Ovary (tissue), 9 donors: Measurements from ENCODE around the gene ZNF556. TPM values are rescaled to one million over a fixed set of nuclear protein-coding genes. Genes with fewer than 3 reads are reported as not detected.

ENCODE experiments used
- DNase-seq, 5 donors: peaks; one replicate each; pipeline ENCODE4 v3.0.0-alpha.2; 2019 to 2020
- H3K27ac ChIP-seq, 2 donors: fragments of 200-600 bp; one replicate each; pipeline versions ENCODE4 v1.5.1 to v1.8.0; 2019 to 2022
- H3K27me3 ChIP-seq: fragments of 200-600 bp; one replicate; pipeline ENCODE4 v1.8.0; 2022
- H3K36me3 ChIP-seq: fragments of 200-600 bp; sonication (generic); one replicate; pipeline ENCODE4 v1.5.1; 2019
- H3K4me1 ChIP-seq: one replicate; pipeline ENCODE4 v1.8.1; 2013; ENCODE audit warnings: mild to moderate bottlenecking, moderate library complexity; ENCODE audit not compliant: insufficient read depth
- H3K4me3 ChIP-seq: fragments of 200-600 bp; sonication (generic); one replicate; pipeline ENCODE4 v1.5.1; 2017
- H3K9me3 ChIP-seq, 2 donors: fragments of 200-600 bp in 1 of 2; sonication (generic) in 1 of 2; one replicate each; pipeline versions ENCODE4 v1.5.1 to v1.8.1; 2013 to 2019; ENCODE audit warnings: mild to moderate bottlenecking in 1 of 2, moderate library complexity in 1 of 2
- EP300 ChIP-seq: sonication (generic); formaldehyde crosslinking; IDR thresholded peaks from one replicate; pipeline ENCODE4 v1.6.1; 2017; ENCODE audit warnings: antibody characterized with exemption
- POLR2A ChIP-seq: fragments of 450-650 bp; IDR thresholded peaks from one replicate; pipeline ENCODE4 v1.6.1; 2017; ENCODE audit warnings: antibody characterized with exemption, mild to moderate bottlenecking, moderate library complexity
- WGBS, 3 donors: extraction: QIAGEN DNeasy Blood & Tissue Kit in 1 of 3; methylation state at CpG; one replicate each; pipeline versions ENCODE4 v1.1.5 to v1.1.7; 2013 to 2017; 5-methylcytosine and 5-hydroxymethylcytosine counted together
- intact Hi-C, 4 donors: fragments of 100-400 bp; cut with DNase I; formaldehyde crosslinking; loops; one replicate each; pipeline versions ENCODE4 v1.11.0 to v1.15.1; 2022 to 2023
- polyA plus RNA-seq, 2 donors: library from polyadenylated mRNA; stranded (reverse); fragments of 200-250 nt in 1 of 2; fragments of 350-450 nt in 1 of 2; fragmentation: Illumina TruSeq in 1 of 2; extraction: RNeasy Lipid Tissue Mini Kit (QIAGEN cat#74804) in 1 of 2; gene quantifications; one replicate each; pipeline ENCODE4 v1.2.3, GENCODE V29; 2013 to 2014
- total RNA-seq, 7 donors: library from RNA; depleted of rRNA in 2 of 7; stranded (reverse); fragments of >200 nt in 2 of 7; fragmentation: NEBNext Ultra II Directional in 3 of 7; extraction: Animal tissue kit (Norgen Biotek cat#: 25700) in 3 of 7; gene quantifications; one replicate each; pipeline versions ENCODE4 v1.1.0 to v1.2.4, GENCODE V29; 2016 to 2023
- TF ChIP-seq, protein P1 (sequence below), 3 donors: fragments of 450-650 bp in 2 of 3; fragments of 200-600 bp in 1 of 3; IDR thresholded peaks; one replicate each; pipeline versions ENCODE4 v1.5.1 to v1.8.0; 2016 to 2022; ENCODE audit warnings: antibody characterized with exemption in 3 of 3, mild to moderate bottlenecking in 1 of 3
- donor health status: DM: no; HTN: no; CAD: no; lungs with moderate emphysema.
- donor health status: DM: no; HTN: no; CAD: no.
- donor health status: Bipolar disorder and iron deficiency.
- donor health status: DM: yes; HTN: yes; CAD: no.
- donor health status: DM: no; HTN: no; CAD: no.
- donor health status: DM: yes; HTN: yes; CAD: no.

ZNF556 gene
- total and polyA plus RNA-seq, 9 donors = 2.8 to 9.0 (median 6.7) TPM

DNA sequence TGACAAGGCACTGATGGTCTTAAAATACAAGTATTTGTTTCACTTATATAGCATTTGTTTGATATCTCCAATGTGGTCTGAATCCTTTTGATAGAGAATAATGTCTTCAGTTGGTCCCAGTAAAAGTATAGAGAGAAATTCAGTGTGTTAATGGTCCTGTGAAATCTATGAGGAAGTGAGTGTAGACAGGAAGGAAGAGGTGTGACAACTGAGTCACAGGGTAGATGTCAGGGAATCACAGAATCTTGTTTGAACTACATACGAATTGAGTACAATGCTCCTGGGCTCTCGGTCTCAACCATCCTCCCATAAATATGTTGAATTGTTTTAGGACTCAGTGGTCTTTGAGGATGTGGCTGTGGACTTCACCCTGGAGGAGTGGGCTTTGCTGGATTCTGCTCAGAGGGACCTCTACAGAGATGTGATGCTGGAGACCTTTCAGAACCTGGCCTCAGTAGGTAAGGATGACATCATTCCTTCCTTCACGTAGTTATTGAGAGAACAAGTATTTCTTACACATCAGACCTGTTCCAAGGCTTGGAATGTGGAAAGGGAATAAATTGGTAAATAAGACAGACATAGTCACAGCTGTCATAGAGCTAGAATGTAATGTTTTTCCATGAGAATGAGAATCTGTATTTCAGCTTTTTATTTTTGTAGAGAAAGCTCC is 16.7 kb upstream of the ZNF556 start:
- 90 to 94% (median 94%) methylated on average over 3 of the region's 3 CpGs for WGBS, 3 donors

DNA sequence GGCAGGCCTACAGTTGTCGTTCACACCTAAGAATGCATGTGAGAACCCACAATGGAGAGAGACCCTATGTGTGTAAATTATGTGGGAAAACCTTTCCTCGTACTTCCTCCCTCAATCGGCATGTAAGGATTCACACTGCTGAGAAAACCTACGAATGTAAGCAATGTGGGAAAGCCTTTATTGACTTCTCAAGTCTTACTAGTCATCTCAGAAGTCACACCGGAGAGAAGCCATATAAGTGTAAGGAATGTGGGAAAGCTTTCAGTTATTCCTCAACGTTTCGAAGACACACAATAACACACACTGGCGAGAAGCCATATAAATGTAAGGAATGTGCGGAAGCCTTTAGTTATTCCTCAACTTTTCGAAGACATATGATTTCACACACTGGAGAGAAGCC is 14.5 kb upstream of the ZNF556 start:
- intact Hi-C loops = no loop called here
- no peak overlapping the region for H3K27ac ChIP-seq
- H3K36me3 ChIP-seq = peaks cover 4% of the 10 kb centered on the region
- WGBS, 3 donors = 98 to 99% (median 98%) methylated on average over 10 of the region's 10 CpGs
- no peak for DNase-seq
- no peaks in the 10 kb centered on the region for H3K4me1 ChIP-seq
- no peaks in the 10 kb centered on the region for H3K27me3 ChIP-seq
- H3K4me3 ChIP-seq = no peak overlapping the region
- TF ChIP-seq EP300 (no peak), POLR2A (no peak)
- TF ChIP-seq, protein P1, sequence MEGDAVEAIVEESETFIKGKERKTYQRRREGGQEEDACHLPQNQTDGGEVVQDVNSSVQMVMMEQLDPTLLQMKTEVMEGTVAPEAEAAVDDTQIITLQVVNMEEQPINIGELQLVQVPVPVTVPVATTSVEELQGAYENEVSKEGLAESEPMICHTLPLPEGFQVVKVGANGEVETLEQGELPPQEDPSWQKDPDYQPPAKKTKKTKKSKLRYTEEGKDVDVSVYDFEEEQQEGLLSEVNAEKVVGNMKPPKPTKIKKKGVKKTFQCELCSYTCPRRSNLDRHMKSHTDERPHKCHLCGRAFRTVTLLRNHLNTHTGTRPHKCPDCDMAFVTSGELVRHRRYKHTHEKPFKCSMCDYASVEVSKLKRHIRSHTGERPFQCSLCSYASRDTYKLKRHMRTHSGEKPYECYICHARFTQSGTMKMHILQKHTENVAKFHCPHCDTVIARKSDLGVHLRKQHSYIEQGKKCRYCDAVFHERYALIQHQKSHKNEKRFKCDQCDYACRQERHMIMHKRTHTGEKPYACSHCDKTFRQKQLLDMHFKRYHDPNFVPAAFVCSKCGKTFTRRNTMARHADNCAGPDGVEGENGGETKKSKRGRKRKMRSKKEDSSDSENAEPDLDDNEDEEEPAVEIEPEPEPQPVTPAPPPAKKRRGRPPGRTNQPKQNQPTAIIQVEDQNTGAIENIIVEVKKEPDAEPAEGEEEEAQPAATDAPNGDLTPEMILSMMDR (IDR thresholded peaks at IDR 0.05) = no peak
- peaks cover 0 to 50% of the 10 kb centered on the region in 2 donors for H3K9me3 ChIP-seq

More for the DNA sequence above, 16.7 kb upstream of the ZNF556 start:
- Histone ChIP-seq H3K9me3 (peaks cover 0 to 61% of the 10 kb centered on the region in 2 donors), H3K27me3 (no peaks in the 10 kb centered on the region), H3K4me3 (no peak overlapping the region), H3K4me1 (no peaks in the 10 kb centered on the region), H3K27ac (no peak overlapping the region), H3K36me3 (peaks cover 4% of the 10 kb centered on the region)
- intact Hi-C loops = no loop called here
- TF ChIP-seq, protein P1 (IDR thresholded peaks at IDR 0.05) = no peak
- no peak for TF ChIP-seq EP300
- TF ChIP-seq POLR2A = no peak
- no peak for DNase-seq

DNA sequence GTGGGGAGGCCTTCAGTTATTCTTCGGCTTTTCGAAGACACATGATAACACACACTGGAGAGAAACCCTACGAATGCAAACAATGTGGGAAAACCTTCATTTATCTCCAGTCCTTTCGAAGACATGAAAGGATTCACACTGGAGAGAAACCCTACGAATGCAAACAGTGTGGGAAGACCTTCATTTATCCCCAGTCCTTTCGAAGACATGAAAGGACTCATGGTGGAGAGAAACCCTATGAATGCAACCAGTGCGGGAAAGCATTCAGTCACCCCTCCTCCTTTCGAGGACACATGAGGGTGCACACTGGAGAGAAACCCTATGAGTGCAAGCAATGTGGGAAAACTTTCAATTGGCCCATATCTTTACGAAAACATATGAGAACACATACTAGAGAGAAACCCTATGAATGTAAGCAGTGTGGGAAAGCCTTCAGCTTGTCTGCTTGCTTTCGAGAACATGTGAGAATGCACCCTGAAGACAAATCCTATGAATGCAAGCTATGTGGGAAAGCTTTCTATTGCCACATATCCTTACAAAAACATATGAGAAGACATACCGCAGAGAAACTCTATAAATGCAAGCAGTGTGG is 14.0 kb upstream of the ZNF556 start:
- no peaks in the 10 kb centered on the region for H3K27me3 ChIP-seq
- H3K9me3 ChIP-seq = peaks cover 0 to 50% of the 10 kb centered on the region in 2 donors
- 97 to 98% (median 98%) methylated on average over 11 of the region's 11 CpGs for WGBS, 3 donors
- H3K36me3 ChIP-seq = peaks cover 4% of the 10 kb centered on the region
- intact Hi-C loops = no loop called here
- no peak for DNase-seq
- no peak overlapping the region for H3K27ac ChIP-seq
- no peaks in the 10 kb centered on the region for H3K4me1 ChIP-seq
- no peak overlapping the region for H3K4me3 ChIP-seq
- TF ChIP-seq EP300 (no peak), POLR2A (no peak)
- TF ChIP-seq, protein P1 (IDR thresholded peaks at IDR 0.05) = no peak

DNA sequence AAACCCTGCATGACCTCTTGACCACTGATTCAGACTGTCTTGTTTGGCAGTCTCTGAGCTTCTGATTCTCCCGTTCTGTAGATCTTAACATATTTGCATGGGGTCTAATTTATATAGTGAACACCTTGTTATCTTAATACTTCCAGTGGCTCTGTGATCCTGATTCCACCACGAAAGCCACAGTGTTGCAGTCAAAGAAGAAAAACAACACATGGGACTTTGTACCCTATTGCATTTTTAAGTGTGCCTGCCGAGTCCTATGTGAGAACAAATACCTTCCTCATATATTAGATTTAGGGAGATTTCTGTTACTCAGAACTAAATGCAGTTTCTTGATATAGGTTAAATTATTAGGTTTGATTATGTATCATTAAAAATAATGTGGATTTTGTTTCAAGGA is 12.3 kb upstream of the ZNF556 start:
- Histone ChIP-seq H3K9me3 (peaks cover 0 to 39% of the 10 kb centered on the region in 2 donors), H3K27ac (no peak overlapping the region), H3K27me3 (no peaks in the 10 kb centered on the region), H3K4me1 (no peaks in the 10 kb centered on the region), H3K4me3 (no peak overlapping the region), H3K36me3 (peaks cover 4% of the 10 kb centered on the region)
- TF ChIP-seq POLR2A (no peak), EP300 (no peak)
- TF ChIP-seq, protein P1 (IDR thresholded peaks at IDR 0.05) = no peak
- 97 to 100% (median 99%) methylated on average over 3 of the region's 3 CpGs for WGBS, 3 donors
- intact Hi-C loops = no loop called here
- no peak for DNase-seq
